Prostate gland (tissue), 2 donors: ENCODE measurements around the gene MRPS15.

Experiments
- CTCF ChIP-seq, 4 experiments: fragments of 200-600 bp in 2 of 4; fragments of 450-650 bp in 2 of 4; sonication (generic) in 2 of 4; IDR thresholded peaks; 1 replicate in 3 of 4; 2 replicates in 1 of 4; pipeline ENCODE4 v1.5.1; 2016 to 2019; ENCODE audit warnings: antibody characterized with exemption in 4 of 4, mild to moderate bottlenecking in 2 of 4, moderate library complexity in 2 of 4
- POLR2A ChIP-seq: fragments of 450-650 bp; IDR thresholded peaks from one replicate; pipeline ENCODE4 v1.6.1; 2016; ENCODE audit warnings: antibody characterized with exemption, mild to moderate bottlenecking
- POLR2AphosphoS5 ChIP-seq: sonication (generic); formaldehyde crosslinking; IDR thresholded peaks from one replicate; pipeline ENCODE4 v1.6.1; 2017; ENCODE audit warnings: antibody characterized with exemption

GRCh38 chr1:36494971-36495370 lies 30.8 kb upstream of the MRPS15 start:
- TF ChIP-seq POLR2AphosphoS5, result no peak
- no peak for TF ChIP-seq CTCF (IDR thresholded peaks at IDR 0.05)
- TF ChIP-seq POLR2A, result no peak
